C4-2B (cell line): ENCODE results near the gene TRIM15.
"Not testable (repeated sequence)": the region's sequence is repeated elsewhere in the genome, so short reads cannot be mapped to it uniquely, and the experiment has no call there.

Experiments
- ZFX ChIP-seq: fragments of 450-650 bp; IDR thresholded peaks from 2 replicates; pipeline ENCODE4 v1.6.1; 2017
- TF ChIP-seq, protein P1 (sequence below): fragments of 450-650 bp; conservative IDR thresholded peaks from 2 replicates; pipeline ENCODE4 v1.5.1; 2017; ENCODE audit warnings: mild to moderate bottlenecking

DNA sequence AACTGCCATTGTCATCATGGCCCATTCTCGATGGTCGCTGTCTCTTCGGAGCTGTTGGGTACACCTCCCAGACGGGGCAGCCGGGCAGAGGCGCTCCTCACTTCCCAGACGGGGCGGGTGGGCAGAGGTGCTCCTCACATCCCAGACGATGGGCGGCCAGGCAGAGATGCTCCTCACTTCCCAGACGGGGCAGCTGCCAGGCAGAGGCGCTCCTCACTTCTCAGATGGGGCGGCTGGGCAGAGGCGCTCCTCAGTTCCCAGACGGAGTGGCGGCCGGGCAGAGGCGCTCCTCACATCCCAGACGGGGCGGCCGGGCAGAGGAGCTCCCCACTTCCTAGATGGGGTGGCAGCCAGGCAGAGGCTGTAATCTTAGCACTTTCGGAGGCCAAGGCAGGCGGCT is 58.6 kb downstream of the TRIM15 start:
- TF ChIP-seq, protein P1, sequence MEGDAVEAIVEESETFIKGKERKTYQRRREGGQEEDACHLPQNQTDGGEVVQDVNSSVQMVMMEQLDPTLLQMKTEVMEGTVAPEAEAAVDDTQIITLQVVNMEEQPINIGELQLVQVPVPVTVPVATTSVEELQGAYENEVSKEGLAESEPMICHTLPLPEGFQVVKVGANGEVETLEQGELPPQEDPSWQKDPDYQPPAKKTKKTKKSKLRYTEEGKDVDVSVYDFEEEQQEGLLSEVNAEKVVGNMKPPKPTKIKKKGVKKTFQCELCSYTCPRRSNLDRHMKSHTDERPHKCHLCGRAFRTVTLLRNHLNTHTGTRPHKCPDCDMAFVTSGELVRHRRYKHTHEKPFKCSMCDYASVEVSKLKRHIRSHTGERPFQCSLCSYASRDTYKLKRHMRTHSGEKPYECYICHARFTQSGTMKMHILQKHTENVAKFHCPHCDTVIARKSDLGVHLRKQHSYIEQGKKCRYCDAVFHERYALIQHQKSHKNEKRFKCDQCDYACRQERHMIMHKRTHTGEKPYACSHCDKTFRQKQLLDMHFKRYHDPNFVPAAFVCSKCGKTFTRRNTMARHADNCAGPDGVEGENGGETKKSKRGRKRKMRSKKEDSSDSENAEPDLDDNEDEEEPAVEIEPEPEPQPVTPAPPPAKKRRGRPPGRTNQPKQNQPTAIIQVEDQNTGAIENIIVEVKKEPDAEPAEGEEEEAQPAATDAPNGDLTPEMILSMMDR = not testable (repeated sequence)
- TF ChIP-seq ZFX = not testable (repeated sequence)
